Skeletal muscle cell (primary cell): ENCODE measurements around the gene MKI67.
"Not testable (repeated sequence)": the region's sequence is repeated elsewhere in the genome, so short reads cannot be mapped to it uniquely, and the experiment has no call there.

ENCODE experiments used
- DNase-seq: peaks from one replicate; pipeline ENCODE4 v3.0.0-alpha.2; 2010; ENCODE audit warnings: low read depth
- H3K4me3 ChIP-seq: 2 replicates; pipeline ENCODE4 v1.5.1; 2011; ENCODE audit warnings: low read depth, mild to moderate bottlenecking, control low read depth, low read length, moderate library complexity

MKI67 gene

DNA sequence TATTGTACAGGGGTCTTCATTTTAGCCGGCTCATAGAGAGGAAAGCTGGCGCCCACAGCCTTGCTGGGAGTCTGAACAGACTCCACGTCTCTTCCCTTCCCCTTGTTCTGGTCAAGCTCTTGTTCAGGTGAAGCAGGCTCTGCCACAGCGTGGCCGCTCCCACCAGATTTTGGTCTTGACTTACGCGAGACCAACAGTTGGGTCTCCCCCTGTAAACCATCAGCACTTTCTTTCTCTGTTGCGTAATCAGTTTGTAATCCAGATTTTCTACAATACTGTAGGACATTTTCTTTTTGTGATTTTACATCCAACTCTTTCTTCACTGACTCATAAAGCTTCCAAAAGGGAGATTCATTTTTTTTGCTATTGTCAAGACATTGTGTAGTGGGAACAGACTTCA lies 10.9 kb downstream of the MKI67 start:
- no peak overlapping the region for H3K4me3 ChIP-seq
- no peak for DNase-seq

DNA sequence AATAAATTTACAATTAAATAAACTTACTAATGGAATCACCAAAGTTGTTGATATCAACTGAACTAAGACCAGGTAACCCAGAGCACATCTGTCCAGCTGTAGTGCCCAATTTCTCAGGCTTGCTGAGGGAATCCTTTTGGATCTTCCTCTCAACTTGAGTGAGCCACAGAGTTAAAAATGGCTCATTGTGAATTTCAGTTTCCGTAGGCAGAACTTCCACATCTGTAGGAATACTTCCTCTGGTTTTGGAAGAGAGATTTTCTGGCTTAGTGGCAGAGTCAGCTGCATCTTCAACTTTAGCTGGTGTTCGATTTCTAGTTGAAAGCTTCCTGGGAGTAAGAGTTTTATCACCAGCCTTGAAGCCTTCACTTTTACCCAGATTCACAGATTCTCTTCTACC lies 11.3 kb downstream of the MKI67 start:
- DNase-seq: no peak
- H3K4me3 ChIP-seq: no peak overlapping the region

DNA sequence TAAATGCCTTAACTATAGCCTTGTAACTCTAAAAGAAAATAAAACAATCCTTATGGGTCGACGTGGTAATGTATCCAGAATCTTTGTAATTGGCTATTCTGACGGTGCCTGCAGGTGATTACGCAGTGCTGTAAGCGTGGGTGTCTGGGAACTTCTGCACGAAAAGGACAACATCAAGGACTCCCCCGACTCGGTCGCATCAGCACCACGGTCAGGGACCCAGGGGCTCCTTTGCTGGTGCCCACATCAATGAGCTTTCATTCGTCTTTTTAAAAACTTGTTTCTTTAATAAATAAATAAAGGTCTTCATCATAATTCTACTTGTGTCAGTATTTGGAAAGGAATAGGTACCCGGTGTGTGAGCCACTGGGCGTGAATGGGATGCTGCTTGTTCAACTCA lies 13.2 kb downstream of the MKI67 start:
- no peak for DNase-seq
- no peak overlapping the region for H3K4me3 ChIP-seq

DNA sequence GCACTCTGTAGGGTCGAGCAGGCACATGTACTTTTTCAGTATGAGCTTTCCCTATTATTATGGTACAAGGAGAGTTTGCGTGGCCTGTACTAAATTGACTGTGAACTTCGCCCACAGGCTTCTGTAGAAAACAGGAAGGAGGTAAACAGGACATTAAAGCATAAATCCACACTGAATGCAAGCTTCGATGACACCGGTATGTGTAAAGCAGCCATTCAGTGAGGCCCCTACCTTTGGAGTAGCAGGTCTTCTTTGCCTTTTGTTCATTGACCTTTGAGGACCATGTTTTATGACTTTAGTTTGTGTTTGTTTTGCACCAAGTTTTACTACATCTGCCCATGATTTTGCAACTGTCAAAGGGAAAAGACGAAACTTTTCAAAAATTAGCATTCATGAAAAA lies 14.5 kb downstream of the MKI67 start:
- DNase-seq: no peak
- no peak overlapping the region for H3K4me3 ChIP-seq

GRCh38 chr10:128110339-128110738 lies 15.9 kb downstream of the MKI67 start:
- no peak for DNase-seq
- H3K4me3 ChIP-seq: no peak overlapping the region

DNA sequence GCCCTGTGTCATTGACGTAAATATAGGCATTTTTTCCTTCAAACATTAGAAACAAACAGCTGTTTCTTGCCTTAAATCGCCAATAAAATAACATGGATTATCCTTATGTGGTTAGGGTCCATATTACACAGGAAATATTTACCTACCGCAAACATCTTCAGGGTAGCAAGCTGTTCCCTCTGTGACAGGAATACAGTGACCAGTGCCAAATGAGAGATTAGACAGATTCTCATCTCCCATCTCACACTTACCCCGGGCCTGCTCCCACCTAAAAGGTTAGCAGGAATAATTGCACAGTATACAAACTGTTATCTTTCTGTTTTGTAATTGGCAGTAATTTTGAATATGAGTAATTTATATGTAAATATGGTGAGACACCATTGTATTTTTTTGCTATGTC lies 16.5 kb downstream of the MKI67 start:
- DNase-seq: no peak

GRCh38 chr10:128105383-128105782 lies 20.8 kb downstream of the MKI67 start:
- no peak for DNase-seq
- no peak overlapping the region for H3K4me3 ChIP-seq

More for the DNA sequence above, 16.5 kb downstream of the MKI67 start:
- no peak overlapping the region for H3K4me3 ChIP-seq

- H3K4me3 ChIP-seq: no peak overlapping the region
- no peak for DNase-seq
Observed at GRCh38 chr10:128103229-128103714, 23.0 kb downstream of the MKI67 start.

DNA sequence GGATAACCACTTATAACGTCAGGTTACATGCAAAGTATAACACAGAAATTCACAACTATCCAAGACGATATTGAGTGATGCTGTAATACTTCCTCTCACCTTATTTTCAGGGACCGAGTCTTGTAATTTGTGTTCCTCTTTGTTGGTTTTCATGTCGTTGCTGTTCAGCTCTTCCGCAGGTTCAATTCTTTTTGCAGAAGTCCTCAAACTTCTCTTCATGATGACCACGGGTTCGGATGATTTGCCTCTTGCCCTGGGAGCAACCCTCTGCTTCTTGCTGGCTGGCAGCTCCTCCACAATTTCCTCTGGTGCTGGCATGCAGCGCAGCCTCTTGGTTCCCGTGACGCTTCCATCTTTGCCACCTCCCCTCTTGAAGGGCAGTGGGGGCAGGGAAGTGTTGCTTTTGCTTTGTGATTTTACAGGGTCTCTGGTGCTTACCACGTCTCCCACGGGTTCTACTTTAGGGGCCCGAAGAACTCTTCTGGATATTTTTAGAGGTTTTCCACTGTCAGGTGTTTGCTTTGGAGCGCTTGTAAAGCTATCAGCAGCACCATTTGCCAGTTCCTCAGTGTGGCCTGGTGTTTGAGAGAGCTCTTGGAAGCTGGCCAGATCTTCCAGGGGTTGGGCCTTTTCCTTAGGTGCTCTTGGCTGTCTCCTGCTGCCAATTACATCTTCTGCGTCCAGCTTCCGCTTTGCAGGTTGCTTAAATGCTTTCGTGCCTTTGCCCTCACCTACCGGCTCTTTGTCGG lies 23.6 kb downstream of the MKI67 start:
- no peak for DNase-seq
- H3K4me3 ChIP-seq: no peak overlapping the region

- no peak overlapping the region for H3K4me3 ChIP-seq
- no peak for DNase-seq
Observed at GRCh38 chr10:128101901-128102300, 24.3 kb downstream of the MKI67 start.

DNA sequence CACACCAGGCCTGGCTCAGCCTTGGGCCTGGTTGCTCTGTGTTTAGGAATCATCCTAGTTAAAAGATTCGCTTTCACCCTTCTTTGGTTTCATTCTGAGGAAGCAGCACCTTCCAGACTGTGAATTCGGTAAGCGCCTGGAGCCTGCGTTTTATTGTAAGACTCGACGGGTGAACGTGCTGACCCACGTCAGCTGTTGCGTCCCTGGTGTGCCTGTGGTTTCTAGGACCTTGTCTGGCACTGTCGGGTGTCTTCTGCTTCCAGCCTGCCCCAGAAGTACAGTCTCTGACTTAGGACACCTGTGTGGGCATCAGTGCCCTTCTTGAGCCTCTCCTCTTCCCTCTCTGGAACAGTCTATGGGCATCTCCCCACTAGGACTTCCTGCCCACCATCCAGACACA lies 26.3 kb downstream of the MKI67 start:
- no peak for DNase-seq
- H3K4me3 ChIP-seq: no peak overlapping the region

GRCh38 chr10:128098631-128099030 lies 27.6 kb downstream of the MKI67 start:
- DNase-seq: no peak
- H3K4me3 ChIP-seq: no peak overlapping the region

DNA sequence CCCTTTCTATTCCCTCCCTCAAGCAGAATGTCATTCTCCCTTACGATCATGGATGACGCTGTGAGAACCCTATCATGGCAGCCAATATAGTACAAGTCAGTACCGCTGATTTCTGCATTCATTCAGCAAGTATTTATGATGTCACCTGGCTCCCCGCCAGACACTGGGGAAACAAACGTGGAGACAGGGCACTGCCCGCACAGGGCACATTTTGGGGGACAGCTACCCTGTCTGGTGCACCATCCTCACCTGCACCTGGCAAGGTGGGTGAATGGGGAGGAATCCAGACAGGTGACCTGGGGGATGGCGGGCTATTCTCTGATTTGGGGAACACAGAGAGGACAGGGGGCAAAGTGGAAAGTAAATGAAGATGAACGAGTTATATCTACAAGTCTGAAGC lies 28.4 kb downstream of the MKI67 start:
- no peak overlapping the region for H3K4me3 ChIP-seq
- no peak for DNase-seq

DNA sequence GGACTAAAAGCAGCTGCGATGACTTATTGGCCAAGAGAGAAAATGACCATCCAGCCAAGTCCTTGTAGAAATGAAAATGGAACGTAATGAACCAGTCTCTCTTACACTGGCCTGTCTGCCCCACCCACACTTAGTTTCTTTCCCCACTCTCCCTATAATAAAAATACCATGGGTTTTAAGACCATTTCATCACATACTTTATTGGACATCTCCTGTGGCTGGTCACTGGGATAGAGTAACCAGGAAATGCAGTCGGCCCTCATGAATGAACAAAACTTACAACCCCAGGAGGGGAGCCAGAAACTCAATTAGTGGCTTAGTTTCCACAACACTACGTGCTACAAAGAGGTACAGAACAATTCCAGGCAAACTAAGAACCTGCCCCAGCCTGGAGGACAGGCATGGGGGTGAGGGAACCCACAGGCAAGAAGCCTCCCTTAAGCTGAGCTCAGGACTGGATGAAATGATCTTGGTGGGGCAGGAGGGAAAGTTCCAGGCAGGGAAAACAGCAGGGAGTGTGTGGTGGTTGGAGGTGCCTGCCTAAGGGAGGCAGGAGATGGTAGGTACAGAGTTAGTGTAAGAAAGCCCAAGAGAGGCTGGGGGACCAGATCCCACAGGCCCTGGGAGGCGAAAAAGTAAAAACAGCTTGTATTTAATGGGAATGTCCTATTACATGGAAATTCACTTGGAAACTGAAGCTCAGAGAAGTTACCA lies 29.6 kb downstream of the MKI67 start:
- DNase-seq: no peak
- no peak overlapping the region for H3K4me3 ChIP-seq

GRCh38 chr10:128095753-128096469 lies 30.3 kb downstream of the MKI67 start:
- DNase-seq: no peak
- H3K4me3 ChIP-seq: no peak overlapping the region

DNA sequence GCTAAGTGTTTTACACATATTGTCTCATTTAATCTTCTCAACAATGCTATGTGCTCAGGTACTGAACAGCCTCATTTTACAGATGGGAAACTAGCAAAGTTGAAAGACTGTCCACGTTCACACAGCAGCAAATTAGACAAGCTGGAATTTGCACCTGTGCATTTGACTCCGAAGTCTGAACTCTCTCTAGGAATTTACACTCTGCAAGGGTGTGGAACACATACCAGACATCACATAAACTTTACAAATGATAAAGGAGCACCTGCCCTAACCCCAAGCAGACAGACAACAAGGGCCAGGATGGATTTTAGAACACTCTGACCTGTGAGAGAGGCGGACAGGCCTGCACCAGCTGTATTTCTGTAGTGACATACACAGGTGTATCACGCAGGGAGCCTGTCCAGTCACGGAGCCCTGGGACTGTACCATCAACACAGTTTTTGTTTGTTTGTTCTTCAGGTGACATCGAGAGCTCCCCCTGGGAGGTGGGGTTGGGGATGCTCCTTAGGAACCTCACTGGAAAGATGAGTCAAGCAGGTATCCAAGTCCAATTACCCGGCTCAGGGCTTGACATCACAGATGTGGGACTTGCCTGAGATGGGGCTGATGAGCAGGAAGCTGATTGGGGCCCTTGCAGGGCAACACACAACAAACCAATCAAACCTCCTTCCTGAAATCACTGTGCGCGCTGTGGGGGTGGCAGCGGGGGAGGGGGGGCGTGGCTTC lies 31.0 kb downstream of the MKI67 start:
- no peak overlapping the region for H3K4me3 ChIP-seq
- no peak for DNase-seq

- not testable (repeated sequence) for H3K4me3 ChIP-seq, DNase-seq
Observed at GRCh38 chr10:128094596-128094995, 31.6 kb downstream of the MKI67 start.

DNA sequence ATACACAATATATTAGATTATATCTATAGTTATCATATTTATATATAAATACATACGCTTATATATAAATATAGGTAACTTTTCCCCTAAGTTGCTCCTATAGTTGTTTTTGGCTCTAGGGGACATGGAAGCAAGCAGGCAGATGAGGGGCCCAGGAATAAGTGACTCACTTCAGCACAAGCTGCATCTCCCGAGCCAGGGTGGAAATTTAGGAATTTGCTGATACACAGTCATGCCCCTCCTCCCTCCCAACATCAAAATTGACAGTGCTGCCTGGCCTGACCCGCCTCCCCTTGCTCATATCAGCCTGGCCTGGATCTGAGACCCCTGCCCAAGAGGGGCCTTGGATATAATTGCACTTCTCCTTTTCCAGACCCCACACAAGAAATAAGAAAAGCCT lies 33.8 kb downstream of the MKI67 start:
- no peak overlapping the region for H3K4me3 ChIP-seq
- DNase-seq: no peak

GRCh38 chr10:128091636-128092210 lies 34.5 kb downstream of the MKI67 start:
- no peak overlapping the region for H3K4me3 ChIP-seq
- DNase-seq: no peak
